Nephron (organoid): Measurements from ENCODE around the gene MRTFA.

Experiments used
- H3K27ac Mint-ChIP-seq, 3 experiments: 2 replicates each; pipeline ENCODE4 v1.8.0; 2020; ENCODE audit warnings: mixed read lengths in 3 of 3, mild to moderate bottlenecking in 2 of 3, moderate library complexity in 1 of 3
- H3K27me3 Mint-ChIP-seq: 2 replicates; pipeline ENCODE4 v1.8.0; 2021; ENCODE audit warnings: low read depth, mild to moderate bottlenecking, moderate library complexity, mixed read lengths
- H3K36me3 Mint-ChIP-seq: 2 replicates; pipeline ENCODE4 v1.8.0; 2020; ENCODE audit warnings: low read depth, mixed read lengths
- H3K4me1 Mint-ChIP-seq: 2 replicates; pipeline ENCODE4 v1.8.0; 2020; ENCODE audit warnings: mixed read lengths
- H3K4me3 Mint-ChIP-seq, 3 experiments: 2 replicates each; pipeline ENCODE4 v1.8.0; 2020; ENCODE audit warnings: mild to moderate bottlenecking in 3 of 3, mixed read lengths in 3 of 3, moderate library complexity in 2 of 3
- H3K9me3 Mint-ChIP-seq: 2 replicates; pipeline ENCODE4 v1.8.0; 2020; ENCODE audit warnings: mixed read lengths
- TF ChIP-seq, protein P1 (sequence below), 3 experiments: fragments of 200-600 bp; sonication (generic); IDR thresholded peaks; one replicate each; pipeline ENCODE4 v1.5.0; 2021; ENCODE audit warnings: antibody characterized with exemption in 3 of 3; ENCODE audit not compliant: unreplicated experiment in 3 of 3

The MRTFA gene

DNA sequence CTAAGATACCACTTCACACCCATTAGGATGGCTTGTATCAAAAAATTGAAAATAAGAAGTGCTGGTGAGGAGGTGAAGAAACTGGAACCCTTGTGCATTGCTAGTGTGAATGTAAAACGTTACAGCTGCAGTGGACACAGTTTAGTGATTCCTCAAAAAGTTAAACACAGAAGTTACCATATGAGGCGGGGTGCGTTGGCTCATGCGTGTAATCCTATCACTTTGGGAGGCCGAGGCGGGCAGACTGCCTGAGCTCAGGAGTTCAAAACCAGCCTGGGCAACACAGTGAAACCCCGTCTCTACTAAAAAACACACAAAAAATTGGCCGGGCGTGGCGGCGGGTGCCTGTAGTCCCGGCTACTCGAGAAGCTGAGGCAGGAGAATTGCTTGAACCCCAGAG lies 222.6 kb downstream of the MRTFA start:
- Mint-ChIP-seq H3K9me3 (no peaks in the 10 kb centered on the region), H3K4me3 (no peak overlapping the region), H3K4me1 (peaks cover 37% of the 10 kb centered on the region), H3K27ac (peak overlapping the region; percentile 64 to 92 (median 67)), H3K27me3 (no peaks in the 10 kb centered on the region), H3K36me3 (peaks cover 42% of the 10 kb centered on the region)
- TF ChIP-seq, protein P1, sequence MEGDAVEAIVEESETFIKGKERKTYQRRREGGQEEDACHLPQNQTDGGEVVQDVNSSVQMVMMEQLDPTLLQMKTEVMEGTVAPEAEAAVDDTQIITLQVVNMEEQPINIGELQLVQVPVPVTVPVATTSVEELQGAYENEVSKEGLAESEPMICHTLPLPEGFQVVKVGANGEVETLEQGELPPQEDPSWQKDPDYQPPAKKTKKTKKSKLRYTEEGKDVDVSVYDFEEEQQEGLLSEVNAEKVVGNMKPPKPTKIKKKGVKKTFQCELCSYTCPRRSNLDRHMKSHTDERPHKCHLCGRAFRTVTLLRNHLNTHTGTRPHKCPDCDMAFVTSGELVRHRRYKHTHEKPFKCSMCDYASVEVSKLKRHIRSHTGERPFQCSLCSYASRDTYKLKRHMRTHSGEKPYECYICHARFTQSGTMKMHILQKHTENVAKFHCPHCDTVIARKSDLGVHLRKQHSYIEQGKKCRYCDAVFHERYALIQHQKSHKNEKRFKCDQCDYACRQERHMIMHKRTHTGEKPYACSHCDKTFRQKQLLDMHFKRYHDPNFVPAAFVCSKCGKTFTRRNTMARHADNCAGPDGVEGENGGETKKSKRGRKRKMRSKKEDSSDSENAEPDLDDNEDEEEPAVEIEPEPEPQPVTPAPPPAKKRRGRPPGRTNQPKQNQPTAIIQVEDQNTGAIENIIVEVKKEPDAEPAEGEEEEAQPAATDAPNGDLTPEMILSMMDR (IDR thresholded peaks at IDR 0.05; ENCODE audit: unreplicated experiment in 3 of 3) = no peak

DNA sequence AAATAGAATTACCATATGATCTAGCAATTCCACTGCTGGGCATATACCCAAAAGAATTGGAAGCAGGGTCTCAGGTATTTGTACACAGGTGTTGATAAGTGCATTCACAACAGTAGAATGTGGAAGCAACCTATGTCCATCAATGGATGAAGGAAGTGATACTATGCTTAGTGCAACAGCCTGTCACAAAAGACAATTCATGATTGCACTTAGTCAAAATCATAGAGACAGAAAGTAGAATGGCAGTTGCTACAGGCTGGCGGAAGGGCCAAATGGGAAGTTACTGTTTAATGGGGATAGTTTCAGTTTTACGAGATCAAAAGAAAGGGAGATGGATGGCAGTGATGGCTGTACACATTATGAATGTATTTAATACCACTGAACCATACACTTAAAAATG lies 224.1 kb downstream of the MRTFA start:
- Mint-ChIP-seq H3K4me3 (no peak overlapping the region), H3K27ac (no peak overlapping the region), H3K9me3 (no peaks in the 10 kb centered on the region), H3K27me3 (no peaks in the 10 kb centered on the region), H3K4me1 (peaks cover 37% of the 10 kb centered on the region), H3K36me3 (peaks cover 44% of the 10 kb centered on the region)
- TF ChIP-seq, protein P1 (IDR thresholded peaks at IDR 0.05; ENCODE audit: unreplicated experiment in 3 of 3) = no peak

DNA sequence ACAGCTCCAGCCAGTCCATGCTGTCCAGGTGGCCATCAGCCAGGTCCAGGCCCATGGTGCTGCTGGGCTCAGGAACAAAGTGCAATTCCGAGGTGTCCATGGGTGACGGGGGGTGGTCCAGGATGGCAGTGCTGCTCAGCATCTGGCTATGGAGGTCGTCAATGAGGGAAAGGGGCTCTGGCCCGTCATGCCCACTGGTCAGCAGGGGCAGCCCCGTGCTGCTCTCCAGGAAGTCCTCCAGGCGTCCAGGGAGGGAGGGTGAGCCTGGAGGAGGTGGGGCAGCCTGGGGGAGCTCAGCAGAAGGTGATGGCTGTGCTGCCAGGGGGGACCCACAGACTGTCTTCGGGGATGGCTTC lies 225.0 kb downstream of the MRTFA start:
- TF ChIP-seq, protein P1 (IDR thresholded peaks at IDR 0.05; ENCODE audit: unreplicated experiment in 3 of 3) = no peak
- no peak overlapping the region for H3K4me3 Mint-ChIP-seq
- peaks cover 32% of the 10 kb centered on the region for H3K4me1 Mint-ChIP-seq
- H3K27ac Mint-ChIP-seq = no peak overlapping the region
- no peaks in the 10 kb centered on the region for H3K9me3 Mint-ChIP-seq
- peaks cover 44% of the 10 kb centered on the region for H3K36me3 Mint-ChIP-seq
- no peaks in the 10 kb centered on the region for H3K27me3 Mint-ChIP-seq

DNA sequence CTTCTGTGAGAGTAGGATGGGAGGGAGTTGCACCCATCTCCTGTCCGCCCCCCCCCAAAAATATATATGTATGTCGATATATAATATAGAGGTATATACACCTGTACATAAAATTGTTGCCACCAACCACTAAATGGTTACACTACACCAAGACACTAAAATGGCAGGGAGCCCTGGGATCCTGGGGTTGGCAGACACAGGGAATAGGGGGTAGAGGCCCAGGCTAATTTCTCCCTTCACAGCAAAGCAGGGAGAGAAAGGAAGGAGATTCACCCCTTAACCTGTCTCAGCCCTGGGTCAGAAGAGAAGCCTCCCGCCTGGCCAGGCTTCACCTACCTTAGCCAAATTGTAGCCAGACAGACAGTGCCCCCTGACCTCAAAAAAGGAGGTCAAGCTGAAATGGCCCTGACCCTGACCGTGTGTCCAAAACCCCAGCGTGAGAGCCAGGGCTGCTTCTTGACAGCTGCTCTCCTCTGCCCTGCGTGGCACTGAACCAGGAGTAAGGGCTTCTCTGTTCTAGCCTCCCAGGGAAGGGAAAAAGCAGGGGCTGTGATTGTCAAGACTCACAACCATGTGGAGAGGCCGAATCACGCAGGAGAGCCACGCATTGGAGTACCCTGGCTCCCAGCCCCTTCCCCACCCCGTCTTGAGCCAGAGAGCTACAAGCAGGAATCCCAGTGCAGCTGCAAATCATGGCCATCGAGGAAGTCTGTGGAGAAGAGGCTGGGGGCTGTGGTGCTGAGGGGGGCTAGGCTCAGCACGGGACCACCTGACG lies 225.6 kb downstream of the MRTFA start:
- no peaks in the 10 kb centered on the region for H3K27me3 Mint-ChIP-seq
- no peak overlapping the region for H3K27ac Mint-ChIP-seq
- H3K4me1 Mint-ChIP-seq = peaks cover 27% of the 10 kb centered on the region
- H3K36me3 Mint-ChIP-seq = peaks cover 39% of the 10 kb centered on the region
- H3K4me3 Mint-ChIP-seq = no peak overlapping the region
- TF ChIP-seq, protein P1 (IDR thresholded peaks at IDR 0.05; ENCODE audit: unreplicated experiment in 3 of 3) = no peak
- no peaks in the 10 kb centered on the region for H3K9me3 Mint-ChIP-seq

DNA sequence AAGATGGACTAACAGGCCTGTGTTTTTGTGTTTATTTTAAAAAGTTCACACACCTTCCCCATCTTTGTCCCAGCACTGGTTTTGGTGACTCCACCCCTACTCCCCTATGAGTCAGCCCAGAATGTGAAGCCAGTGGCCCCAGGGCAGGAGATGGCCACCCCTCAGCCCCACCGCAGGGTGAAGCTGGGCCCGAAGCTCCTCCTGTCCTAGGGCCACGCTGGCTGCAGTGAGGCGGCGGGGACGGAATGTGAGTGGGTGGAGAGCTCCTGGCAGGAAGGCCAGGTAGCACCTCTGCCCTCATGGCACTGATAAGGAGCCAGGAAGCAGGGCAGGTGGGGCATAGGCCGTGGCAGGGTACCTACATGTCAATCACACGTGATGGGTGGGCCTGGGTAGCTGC lies 226.2 kb downstream of the MRTFA start:
- TF ChIP-seq, protein P1 (IDR thresholded peaks at IDR 0.05; ENCODE audit: unreplicated experiment in 3 of 3) = no peak
- Mint-ChIP-seq H3K27ac (no peak overlapping the region), H3K36me3 (peaks cover 32% of the 10 kb centered on the region), H3K4me3 (no peak overlapping the region), H3K4me1 (peaks cover 20% of the 10 kb centered on the region), H3K27me3 (no peaks in the 10 kb centered on the region), H3K9me3 (no peaks in the 10 kb centered on the region)

DNA sequence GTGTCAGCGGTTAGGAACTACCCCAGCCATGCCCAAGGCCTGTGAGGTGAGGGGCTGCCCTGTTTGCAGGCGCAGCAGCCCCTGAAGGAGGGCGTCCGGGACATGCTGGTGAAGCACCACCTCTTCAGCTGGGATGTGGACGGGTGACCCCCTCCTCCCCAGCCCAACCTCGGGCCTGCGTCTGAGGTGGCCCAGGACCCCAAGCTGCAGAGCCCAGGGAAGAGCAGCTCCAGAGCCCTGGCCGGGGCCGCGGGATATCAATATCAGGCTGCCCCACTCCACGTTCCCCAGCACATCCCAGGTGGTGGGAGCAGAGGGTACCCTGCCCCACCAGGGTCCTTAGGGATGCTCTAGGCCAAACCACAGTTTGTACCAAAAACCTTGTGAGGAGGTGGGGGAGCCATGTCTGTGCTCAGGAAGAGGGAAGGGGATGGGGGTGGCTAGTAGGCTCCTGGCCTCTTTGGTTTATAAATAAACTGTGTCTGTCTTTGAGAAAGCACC lies 226.9 kb downstream of the MRTFA start:
- no peak overlapping the region for H3K4me3 Mint-ChIP-seq
- TF ChIP-seq, protein P1 (IDR thresholded peaks at IDR 0.05; ENCODE audit: unreplicated experiment in 3 of 3) = no peak
- H3K4me1 Mint-ChIP-seq = peaks cover 14% of the 10 kb centered on the region
- H3K27ac Mint-ChIP-seq = no peak overlapping the region
- peaks cover 26% of the 10 kb centered on the region for H3K36me3 Mint-ChIP-seq
- H3K9me3 Mint-ChIP-seq = no peaks in the 10 kb centered on the region
- no peaks in the 10 kb centered on the region for H3K27me3 Mint-ChIP-seq
